Measurements from ENCODE around the gene MBOAT7.
"Not testable (repeated sequence)": the region's sequence is repeated elsewhere in the genome, so short reads cannot be mapped to it uniquely, and the experiment has no call there.

Gene MBOAT7

DNA sequence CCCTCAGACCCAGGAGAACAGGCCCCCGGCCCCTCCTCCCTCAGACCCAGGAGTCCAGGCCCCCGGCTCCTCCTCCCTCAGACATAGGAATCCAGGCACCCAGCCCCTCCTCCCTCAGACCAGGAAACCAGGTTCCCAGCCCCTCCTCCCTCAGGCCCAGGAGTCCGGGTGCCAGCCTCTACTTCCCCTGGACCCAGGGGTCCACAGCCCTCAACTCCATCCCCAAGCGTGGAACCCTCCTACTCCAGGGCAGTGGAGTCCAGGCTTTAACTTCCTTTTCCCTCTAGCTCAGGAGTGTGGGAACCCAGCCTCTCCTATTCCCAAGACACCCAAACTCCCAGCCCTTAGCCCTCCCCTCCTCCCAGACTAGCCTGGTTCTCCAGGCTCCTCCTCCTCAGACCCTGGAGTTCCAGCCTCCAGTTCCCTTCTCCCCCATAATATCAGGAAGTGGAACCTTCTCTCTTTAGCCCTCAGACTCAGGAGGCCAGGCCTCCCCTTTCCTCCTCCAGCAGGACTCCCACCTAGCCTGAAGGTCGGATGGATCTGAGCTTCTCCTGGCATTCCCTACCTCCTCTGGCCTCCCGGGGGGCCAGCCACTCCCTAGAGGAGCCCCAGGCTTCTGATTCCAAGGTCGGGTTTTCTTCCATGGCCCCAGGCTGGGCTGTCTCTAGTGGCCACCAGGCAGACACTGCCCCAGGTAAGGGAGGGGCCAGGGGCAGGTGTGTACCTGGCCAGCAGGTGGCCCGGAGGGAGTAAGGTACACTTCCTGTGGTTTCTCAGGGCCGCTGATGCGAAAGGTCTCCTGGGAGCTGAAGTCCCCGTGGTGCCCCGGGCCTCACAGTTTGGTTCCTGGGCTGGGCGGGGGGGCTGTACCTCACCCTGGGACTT, 16.7 kb downstream of the MBOAT7 start, which contains the start of gene TMC4:
TSS of gene TMC4 (minus strand) at position 690 of the 888 bp plus-strand sequence. CDS start at position 647, 43 bp downstream.
- H3K4me1 Mint-ChIP-seq, result peaks cover 14% of the 10 kb centered on the region
- H3K4me3 Mint-ChIP-seq, result no peak within 1 kb of the TSS
- no peak within 1 kb of the TSS for H3K27ac Mint-ChIP-seq
- DNase-seq (ENCODE audit: low spot score in 2 of 2) (no peak), ATAC-seq (ENCODE audit: low read depth) (peak; percentile 81)
- no peaks in the 10 kb centered on the region for H3K36me3 Mint-ChIP-seq
- H3K27me3 Mint-ChIP-seq, result no peaks in the 10 kb centered on the region
- no peaks in the 10 kb centered on the region for H3K9me3 Mint-ChIP-seq

DNA sequence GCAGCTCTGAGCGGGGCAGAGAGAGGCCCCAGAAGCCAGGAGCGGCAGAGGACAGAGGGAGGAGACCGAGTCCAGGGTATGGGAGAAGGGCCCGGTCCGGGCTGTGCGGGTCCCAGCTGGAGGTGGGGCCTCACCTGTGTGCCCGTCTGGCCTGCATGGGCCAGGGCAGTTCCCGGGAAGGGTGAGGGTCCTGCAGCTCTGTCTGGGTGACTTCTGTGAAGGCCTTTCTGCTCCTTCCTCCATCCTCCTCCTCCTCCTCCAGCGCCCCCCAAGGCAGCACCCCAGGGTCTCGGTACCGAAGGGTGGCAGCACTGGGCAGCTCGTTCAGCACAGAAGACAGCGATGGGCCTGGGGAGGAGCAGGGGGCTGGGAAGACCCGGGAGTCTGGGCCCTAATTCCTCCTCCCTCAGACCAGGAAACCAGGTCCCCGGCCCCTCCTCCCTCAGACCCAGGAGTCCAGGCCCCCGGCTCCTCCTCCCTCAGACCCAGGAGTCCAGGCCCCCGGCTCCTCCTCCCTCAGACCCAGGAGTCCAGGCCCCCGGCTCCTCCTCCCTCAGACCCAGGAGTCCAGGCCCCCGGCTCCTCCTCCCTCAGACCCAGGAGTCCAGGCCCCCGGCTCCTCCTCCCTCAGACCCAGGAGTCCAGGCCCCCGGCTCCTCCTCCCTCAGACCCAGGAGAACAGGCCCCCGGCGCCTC, 17.5 kb downstream of the MBOAT7 start:
- DNase-seq (ENCODE audit: low spot score in 2 of 2); H3K4me3 Mint-ChIP-seq; H3K36me3 Mint-ChIP-seq; H3K27me3 Mint-ChIP-seq; H3K27ac Mint-ChIP-seq; H3K9me3 Mint-ChIP-seq; ATAC-seq (ENCODE audit: low read depth): not testable (repeated sequence)
- peaks cover 14% of the 10 kb centered on the region for H3K4me1 Mint-ChIP-seq

DNA sequence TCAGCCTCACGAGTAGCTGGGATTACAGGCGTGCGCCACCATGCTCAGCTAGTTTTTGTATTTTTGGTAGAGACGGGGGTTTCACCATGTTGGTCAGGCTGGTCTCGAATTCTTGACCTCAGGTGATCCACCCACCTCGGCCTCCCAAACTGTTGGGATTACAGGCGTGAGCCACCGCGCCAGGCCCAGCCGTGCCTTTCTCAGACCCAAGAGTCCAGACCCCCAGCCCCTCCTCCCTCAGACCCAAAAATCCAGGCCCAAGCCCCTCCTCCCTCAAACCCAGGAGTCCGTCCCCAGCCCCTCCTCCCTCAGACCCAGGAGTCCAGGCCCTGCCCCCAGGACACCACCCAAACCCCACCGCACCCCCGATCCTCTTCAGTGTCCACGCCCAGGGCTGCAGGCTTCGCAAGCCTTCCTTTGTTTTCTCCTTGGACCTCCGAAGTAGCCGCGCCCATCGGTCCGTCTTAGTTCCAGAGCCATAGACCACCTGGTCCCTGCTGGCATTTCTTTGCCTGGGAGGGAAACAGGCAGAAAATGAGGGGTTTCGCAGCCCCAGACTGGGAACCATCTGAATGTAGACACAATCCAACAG, 20.1 kb downstream of the MBOAT7 start:
- H3K4me3 Mint-ChIP-seq, result no peak overlapping the region
- H3K9me3 Mint-ChIP-seq, result no peaks in the 10 kb centered on the region
- DNase-seq (ENCODE audit: low spot score in 2 of 2) (no peak), ATAC-seq (ENCODE audit: low read depth) (no peak)
- peaks cover 12% of the 10 kb centered on the region for H3K4me1 Mint-ChIP-seq
- H3K27me3 Mint-ChIP-seq, result peaks cover 6% of the 10 kb centered on the region
- no peaks in the 10 kb centered on the region for H3K36me3 Mint-ChIP-seq
- H3K27ac Mint-ChIP-seq, result no peak overlapping the region

DNA sequence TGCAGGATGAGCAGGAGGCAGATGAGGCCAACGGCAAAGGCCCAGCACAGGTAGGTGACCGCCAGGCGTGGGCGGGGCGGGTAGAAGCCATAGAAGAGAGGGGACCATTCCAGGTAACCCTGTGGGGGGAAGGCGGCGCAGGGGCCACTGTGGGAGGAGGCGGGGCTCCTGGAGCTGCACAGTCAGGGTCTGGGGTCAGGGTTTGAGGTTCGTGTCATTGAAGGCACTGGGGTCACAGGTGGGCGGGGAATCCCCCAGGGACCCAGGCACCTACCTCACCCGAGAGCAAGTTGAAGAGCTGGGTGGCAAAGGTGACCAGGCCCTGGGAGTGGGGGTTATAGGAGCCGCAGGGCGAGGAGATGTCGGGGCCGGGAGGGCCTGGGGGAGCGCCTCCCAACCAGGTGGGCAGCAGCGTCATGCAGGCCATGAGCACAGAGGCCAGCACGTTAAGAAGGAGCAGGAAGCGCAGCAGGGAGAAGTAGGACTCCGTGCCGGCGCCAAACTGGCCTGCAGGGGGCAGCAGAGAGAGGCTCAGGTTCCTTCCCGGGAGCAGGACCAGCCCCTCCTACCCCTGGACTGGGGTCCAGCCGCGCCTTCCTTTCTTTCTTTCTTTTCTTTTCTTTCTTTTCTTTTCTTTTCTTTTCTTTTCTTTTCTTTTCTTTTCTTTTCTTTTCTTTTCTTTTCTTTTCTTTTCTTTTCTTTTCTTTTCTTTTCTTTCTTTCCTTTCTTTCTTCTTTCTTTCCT, 21.0 kb downstream of the MBOAT7 start:
- Mint-ChIP-seq H3K27me3 (peaks cover 8% of the 10 kb centered on the region), H3K9me3 (no peaks in the 10 kb centered on the region), H3K36me3 (no peaks in the 10 kb centered on the region), H3K4me3 (no peak overlapping the region), H3K27ac (no peak overlapping the region), H3K4me1 (peaks cover 14% of the 10 kb centered on the region)
- ATAC-seq (ENCODE audit: low read depth), result peak; percentile 81
- peak; percentile 84 to 94 for DNase-seq (ENCODE audit: low spot score in 2 of 2)

DNA sequence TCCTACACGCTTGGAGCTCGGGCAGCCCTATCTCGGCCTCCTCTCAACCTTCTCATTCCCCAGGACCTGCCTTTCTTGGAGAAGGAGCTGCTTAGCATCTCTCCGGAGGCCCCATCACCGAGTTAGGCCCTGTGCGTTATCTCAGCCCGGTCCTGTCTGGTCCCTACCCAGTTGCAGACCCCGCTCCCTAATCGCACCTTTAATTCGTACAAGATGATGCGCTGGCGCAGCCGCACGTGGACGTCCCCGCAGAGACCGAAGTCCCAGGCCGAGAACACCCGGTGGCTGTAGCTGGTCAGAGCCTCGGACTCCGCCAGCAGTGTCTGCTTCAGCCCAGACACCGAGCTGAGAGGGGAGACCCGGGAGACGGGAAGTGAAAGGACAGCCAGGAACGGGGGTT, 24.2 kb downstream of the MBOAT7 start:
- Mint-ChIP-seq H3K27me3 (peaks cover 10% of the 10 kb centered on the region), H3K36me3 (peaks cover 2% of the 10 kb centered on the region), H3K4me3 (no peak overlapping the region), H3K27ac (no peak overlapping the region), H3K4me1 (peaks cover 22% of the 10 kb centered on the region), H3K9me3 (peaks cover 2% of the 10 kb centered on the region)
- ATAC-seq (ENCODE audit: low read depth), result no peak
- no peak for DNase-seq (ENCODE audit: low spot score in 2 of 2)

DNA sequence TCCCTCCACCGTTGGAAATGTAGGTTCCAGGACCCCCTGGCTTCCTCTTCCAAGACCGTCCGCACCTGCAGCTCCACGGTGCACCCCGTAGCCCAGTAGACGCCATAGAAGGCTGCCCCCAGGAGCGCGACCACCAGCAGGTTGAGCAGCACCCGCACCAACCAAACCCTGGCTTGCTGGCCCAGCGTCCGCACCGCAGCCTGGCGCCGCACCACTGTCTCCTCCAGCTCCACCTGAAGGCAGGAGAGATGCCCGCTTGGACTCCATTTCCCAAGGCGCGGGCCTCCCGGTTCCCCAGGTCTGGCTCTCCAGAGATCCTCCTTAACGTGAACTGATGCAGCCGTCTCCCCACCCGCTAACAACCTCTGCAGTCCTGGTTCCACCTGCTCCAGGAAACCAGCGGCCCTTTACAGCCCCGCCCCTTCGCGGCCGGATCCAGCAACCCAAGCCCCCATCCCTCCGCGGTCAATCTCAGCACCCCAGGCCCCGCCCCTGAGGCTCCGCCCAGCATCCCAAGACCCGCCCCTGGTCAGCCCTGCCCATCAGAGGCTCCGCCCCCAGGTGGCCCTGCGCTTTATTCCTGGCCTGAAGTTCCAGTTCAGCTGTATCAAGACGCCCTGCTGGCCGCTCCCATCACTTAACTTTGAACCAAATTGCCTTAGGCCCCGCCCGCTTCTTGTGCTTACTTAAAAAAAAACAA, 24.9 kb downstream of the MBOAT7 start:
- Mint-ChIP-seq H3K4me3 (no peak overlapping the region), H3K4me1 (peaks cover 25% of the 10 kb centered on the region), H3K9me3 (peaks cover 2% of the 10 kb centered on the region), H3K27ac (no peak overlapping the region), H3K36me3 (peaks cover 2% of the 10 kb centered on the region), H3K27me3 (peaks cover 10% of the 10 kb centered on the region)
- DNase-seq (ENCODE audit: low spot score in 2 of 2) (no peak), ATAC-seq (ENCODE audit: low read depth) (no peak)

DNA sequence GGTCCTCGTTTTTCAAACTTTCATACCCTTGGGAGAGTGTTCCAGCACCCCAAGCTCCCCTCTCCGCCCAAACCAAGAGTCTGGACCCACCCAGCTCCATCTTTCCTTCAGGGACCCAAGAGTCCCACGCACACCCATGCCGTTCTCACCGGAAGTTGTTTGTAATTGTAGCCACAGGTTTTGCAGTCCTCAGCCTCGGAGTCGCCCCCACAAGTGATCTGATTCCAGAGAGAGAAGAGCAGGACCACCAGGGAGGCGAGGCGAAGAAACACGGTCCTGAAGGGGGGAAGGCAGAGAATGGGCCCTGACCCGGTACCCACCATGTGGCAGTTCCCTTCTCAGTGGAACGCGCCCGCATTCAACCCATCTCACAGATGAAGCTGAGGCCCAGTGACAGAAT, 26.5 kb downstream of the MBOAT7 start:
- Mint-ChIP-seq H3K4me1 (peaks cover 29% of the 10 kb centered on the region), H3K4me3 (peak overlapping the region; percentile 59), H3K9me3 (peaks cover 2% of the 10 kb centered on the region), H3K27ac (no peak overlapping the region), H3K36me3 (peaks cover 5% of the 10 kb centered on the region), H3K27me3 (peaks cover 10% of the 10 kb centered on the region)
- no peak for DNase-seq (ENCODE audit: low spot score in 2 of 2)
- ATAC-seq (ENCODE audit: low read depth), result no peak

DNA sequence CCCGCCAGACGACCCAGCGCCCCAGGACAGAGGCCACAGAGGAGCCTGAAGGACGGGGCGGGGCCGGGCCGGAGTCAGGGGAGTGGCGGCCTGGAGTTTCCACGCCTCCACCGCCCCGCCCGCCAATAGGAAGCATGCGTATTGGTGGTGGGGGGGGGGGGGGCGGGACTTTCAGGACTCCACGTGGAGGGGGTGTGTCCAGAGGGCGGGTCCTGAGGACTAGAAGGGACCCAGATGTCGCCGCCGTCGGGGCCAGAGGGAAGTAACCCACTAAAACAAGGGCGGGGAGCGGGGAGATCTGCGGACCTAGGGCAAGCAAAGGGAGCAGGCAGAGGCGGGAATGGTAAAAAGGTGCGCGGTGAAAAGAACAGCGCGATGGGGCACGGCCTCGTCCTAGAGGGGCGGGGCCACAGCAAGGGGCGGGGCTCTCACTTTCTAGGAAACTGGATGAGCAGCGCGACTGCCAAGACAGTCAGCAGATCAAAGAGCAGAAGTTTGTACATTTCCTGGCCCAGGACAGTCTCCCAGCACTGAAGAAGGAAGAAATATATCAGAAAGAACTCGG, 27.1 kb downstream of the MBOAT7 start:
- ATAC-seq (ENCODE audit: low read depth) (peak; percentile 25), DNase-seq (ENCODE audit: low spot score in 2 of 2) (peak; percentile 70 to 77)
- Mint-ChIP-seq H3K9me3 (peaks cover 2% of the 10 kb centered on the region), H3K4me1 (peaks cover 29% of the 10 kb centered on the region), H3K27me3 (peaks cover 10% of the 10 kb centered on the region), H3K36me3 (peaks cover 5% of the 10 kb centered on the region), H3K27ac (no peak overlapping the region), H3K4me3 (peak overlapping the region; percentile 91)

DNA sequence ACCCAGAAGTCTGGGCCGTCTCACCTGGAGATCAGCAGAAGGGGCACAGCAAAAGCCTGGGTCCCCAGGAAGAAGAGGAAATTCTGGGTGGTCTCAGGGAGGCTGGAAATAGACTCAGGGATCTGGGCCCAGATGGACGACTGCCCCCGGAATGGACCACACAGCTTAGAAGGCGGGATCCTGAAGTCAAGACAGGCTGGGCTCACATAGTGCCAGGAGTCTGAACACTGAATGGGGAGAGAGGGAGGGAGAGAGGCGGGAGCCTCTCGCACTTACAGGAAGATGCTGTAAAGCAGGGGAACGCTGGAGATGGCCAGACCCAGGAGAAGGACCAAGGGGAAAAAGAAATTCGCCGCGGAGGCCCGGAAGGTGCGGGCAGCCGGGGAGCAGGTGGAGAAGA, 28.5 kb downstream of the MBOAT7 start:
- H3K9me3 Mint-ChIP-seq, result peaks cover 2% of the 10 kb centered on the region
- peak overlapping the region; percentile 100 for H3K4me3 Mint-ChIP-seq
- DNase-seq (ENCODE audit: low spot score in 2 of 2) (no peak), ATAC-seq (ENCODE audit: low read depth) (no peak)
- H3K36me3 Mint-ChIP-seq, result peaks cover 9% of the 10 kb centered on the region
- H3K27ac Mint-ChIP-seq, result peak overlapping the region; percentile 94
- peaks cover 32% of the 10 kb centered on the region for H3K4me1 Mint-ChIP-seq
- peaks cover 10% of the 10 kb centered on the region for H3K27me3 Mint-ChIP-seq

DNA sequence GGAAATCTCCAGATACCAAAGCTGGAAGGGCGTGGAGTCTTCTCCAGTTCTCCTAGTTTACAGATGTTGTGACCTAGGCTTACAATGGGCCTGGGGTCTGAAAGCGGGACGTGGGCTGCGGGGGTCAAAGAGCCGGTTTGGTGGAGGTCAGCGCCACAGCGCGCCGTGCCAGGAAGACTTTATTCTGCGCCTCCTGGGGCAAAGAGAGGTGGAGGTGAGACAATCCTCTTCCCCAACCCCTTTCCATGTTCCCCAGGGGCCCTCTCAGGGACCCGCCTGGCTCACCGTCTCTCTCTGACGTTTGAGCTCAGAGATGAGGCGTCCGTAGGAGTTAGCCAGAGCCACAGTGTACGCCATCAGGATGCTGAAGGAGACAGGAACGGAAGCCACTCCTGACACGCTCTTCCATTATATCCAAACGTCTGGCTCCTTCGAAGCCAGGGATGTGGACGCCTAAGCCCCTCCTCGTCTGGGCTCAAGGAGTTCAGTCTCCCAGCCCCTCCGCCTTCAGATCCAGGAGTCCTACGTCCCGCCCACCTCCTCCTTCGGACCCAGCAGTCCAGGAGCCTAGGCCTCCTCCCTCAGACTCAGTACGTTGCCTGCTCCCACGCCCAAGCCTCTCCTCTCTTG, 29.1 kb downstream of the MBOAT7 start:
- Mint-ChIP-seq H3K9me3 (peaks cover 2% of the 10 kb centered on the region), H3K36me3 (peaks cover 9% of the 10 kb centered on the region), H3K27me3 (peaks cover 5% of the 10 kb centered on the region), H3K27ac (peak overlapping the region; percentile 94), H3K4me1 (peaks cover 32% of the 10 kb centered on the region), H3K4me3 (peak overlapping the region; percentile 100)
- DNase-seq (ENCODE audit: low spot score in 2 of 2), result no peak
- ATAC-seq (ENCODE audit: low read depth), result no peak

DNA sequence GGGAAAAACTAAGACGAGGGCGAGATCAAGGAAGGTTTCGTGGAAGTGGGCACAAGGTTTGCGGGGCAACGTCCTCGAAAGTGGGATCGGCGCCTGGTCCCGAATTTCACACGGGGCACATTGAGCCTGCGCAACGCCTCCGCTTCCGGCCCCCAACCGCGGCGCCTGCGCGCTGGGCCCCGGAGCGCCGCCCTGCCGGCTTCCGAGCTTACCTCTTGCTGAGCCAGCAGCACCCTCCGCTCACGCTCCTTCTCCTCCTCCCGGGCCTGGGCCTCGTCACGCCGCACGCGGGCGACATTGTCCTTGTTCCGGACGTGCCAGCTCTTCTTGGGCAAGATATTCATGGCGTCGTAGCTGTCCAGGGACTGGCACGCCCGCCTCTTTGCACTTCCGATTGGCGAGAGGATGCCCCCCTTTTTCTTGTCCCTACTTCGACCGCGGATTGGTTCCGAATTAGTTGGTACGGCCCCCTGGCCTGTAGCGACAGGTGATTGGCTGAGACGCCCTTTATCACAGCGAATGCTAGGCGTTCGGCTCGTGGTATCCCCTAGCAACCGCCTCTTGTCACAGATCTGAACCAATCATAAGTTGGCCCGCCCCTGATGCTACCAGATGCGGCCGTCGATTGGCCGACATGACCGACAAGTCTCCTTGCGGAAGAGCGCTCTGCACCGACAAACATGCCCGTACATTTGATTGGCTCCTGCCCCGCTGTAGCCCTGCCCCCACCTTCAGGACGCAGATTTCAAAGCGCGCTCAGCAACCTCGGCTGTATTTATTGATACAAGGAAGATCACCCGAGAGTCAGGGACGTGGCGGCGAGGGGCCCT, 29.8 kb downstream of the MBOAT7 start, which contains the start of gene LENG1:
TSS of gene LENG1 (minus strand) at position 370 of the 830 bp plus-strand sequence. CDS start at position 344, 26 bp downstream.
- H3K9me3 Mint-ChIP-seq, result peaks cover 2% of the 10 kb centered on the region
- DNase-seq (ENCODE audit: low spot score in 2 of 2), result peak; percentile 88 to 96
- H3K36me3 Mint-ChIP-seq, result peaks cover 13% of the 10 kb centered on the region
- peaks cover 33% of the 10 kb centered on the region for H3K4me1 Mint-ChIP-seq
- H3K4me3 Mint-ChIP-seq, result peak within 1 kb of the TSS; percentile 100
- ATAC-seq (ENCODE audit: low read depth), result peak; percentile 86
- H3K27me3 Mint-ChIP-seq, result peaks cover 5% of the 10 kb centered on the region
- peak within 1 kb of the TSS; percentile 94 for H3K27ac Mint-ChIP-seq
